Vagina (tissue), 2 donors: Measurements from ENCODE around the gene RAPGEF5. TPM values are rescaled to one million over a fixed set of nuclear protein-coding genes. Genes with fewer than 3 reads are reported as not detected.

Experiments
- DNase-seq, 2 donors: peaks; one replicate each; pipeline ENCODE4 v3.0.0-alpha.2; 2017; ENCODE audit errors: extremely low spot score in 2 of 2
- H3K27ac ChIP-seq: fragments of 200-600 bp; sonication (generic); one replicate; pipeline ENCODE4 v1.5.1; 2019
- H3K27me3 ChIP-seq: fragments of 200-600 bp; sonication (generic); one replicate; pipeline ENCODE4 v1.5.1; 2019
- H3K36me3 ChIP-seq, 2 donors: fragments of 200-600 bp; sonication (generic); one replicate each; pipeline ENCODE4 v1.5.1; 2017 to 2019
- H3K4me1 ChIP-seq: fragments of 200-600 bp; sonication (generic); one replicate; pipeline ENCODE4 v1.5.1; 2019
- H3K4me3 ChIP-seq, 2 donors: fragments of 200-600 bp; sonication (generic); 1 replicate in 1 of 2; 2 replicates in 1 of 2; pipeline ENCODE4 v1.5.1; 2016 to 2019
- H3K9me3 ChIP-seq: fragments of 200-600 bp; sonication (generic); one replicate; pipeline ENCODE4 v1.5.1; 2019
- CTCF ChIP-seq, 3 experiments: fragments of 450-650 bp in 2 of 3; fragments of 200-600 bp in 1 of 3; sonication (generic) in 1 of 3; IDR thresholded peaks; one replicate each; pipeline ENCODE4 v1.5.1; 2017 to 2019; ENCODE audit warnings: antibody characterized with exemption in 3 of 3, mild to moderate bottlenecking in 2 of 3, moderate library complexity in 2 of 3
- POLR2A ChIP-seq, 2 donors: fragments of 450-650 bp; IDR thresholded peaks; one replicate each; pipeline ENCODE4 v1.6.1; 2017; ENCODE audit warnings: antibody characterized with exemption in 2 of 2, mild to moderate bottlenecking in 2 of 2, moderate library complexity in 2 of 2
- POLR2AphosphoS5 ChIP-seq, 2 donors: sonication (generic); formaldehyde crosslinking; IDR thresholded peaks; one replicate each; pipeline ENCODE4 v1.9.0; 2017; ENCODE audit warnings: antibody characterized with exemption in 2 of 2, mild to moderate bottlenecking in 2 of 2, low read depth in 1 of 2; ENCODE audit not compliant: insufficient read depth in 1 of 2
- intact Hi-C: fragments of 100-400 bp; cut with DNase I; formaldehyde crosslinking; loops from one replicate; pipeline ENCODE4 v1.15.1; 2023
- total RNA-seq: library from RNA; depleted of rRNA; stranded (reverse); fragments of >200 nt; gene quantifications from one replicate; pipeline ENCODE4 v1.2.3, GENCODE V29; 2016

The RAPGEF5 gene
- total RNA-seq, 1 donor from 2014 or later = 68.0 TPM

- Histone ChIP-seq H3K27me3 (no peaks in the 10 kb centered on the region), H3K4me3 (no peak overlapping the region), H3K27ac (no peak overlapping the region), H3K4me1 (no peaks in the 10 kb centered on the region), H3K9me3 (no peaks in the 10 kb centered on the region), H3K36me3 (no peaks in the 10 kb centered on the region)
- intact Hi-C loops = no loop called here
- DNase-seq = no peak
- TF ChIP-seq POLR2A (IDR thresholded peaks at IDR 0.05) = no peak
- TF ChIP-seq POLR2AphosphoS5 (IDR thresholded peaks at IDR 0.05; ENCODE audit: insufficient read depth in 1 of 2, low read depth in 1 of 2) = no peak
- no peak for TF ChIP-seq CTCF (IDR thresholded peaks at IDR 0.05)
These were observed 44.1 kb upstream of the RAPGEF5 start for GRCh38 chr7:22400936-22401553.

- Histone ChIP-seq H3K4me3 (no peak overlapping the region), H3K27ac (no peak overlapping the region), H3K4me1 (no peaks in the 10 kb centered on the region), H3K27me3 (no peaks in the 10 kb centered on the region), H3K9me3 (no peaks in the 10 kb centered on the region), H3K36me3 (no peaks in the 10 kb centered on the region)
- no peak for DNase-seq
- TF ChIP-seq POLR2AphosphoS5 (IDR thresholded peaks at IDR 0.05; ENCODE audit: insufficient read depth in 1 of 2, low read depth in 1 of 2) (no peak), POLR2A (IDR thresholded peaks at IDR 0.05) (no peak)
- intact Hi-C loops = no loop called here
These were observed 43.3 kb upstream of the RAPGEF5 start for GRCh38 chr7:22400150-22400814.

GRCh38 chr7:22399546-22399945, 42.6 kb upstream of the RAPGEF5 start:
- Histone ChIP-seq H3K27me3 (no peaks in the 10 kb centered on the region), H3K9me3 (no peaks in the 10 kb centered on the region), H3K4me1 (no peaks in the 10 kb centered on the region), H3K4me3 (no peak overlapping the region), H3K36me3 (no peaks in the 10 kb centered on the region), H3K27ac (no peak overlapping the region)
- no peak for TF ChIP-seq CTCF (IDR thresholded peaks at IDR 0.05)
- TF ChIP-seq POLR2AphosphoS5 (IDR thresholded peaks at IDR 0.05; ENCODE audit: insufficient read depth in 1 of 2, low read depth in 1 of 2) = no peak
- TF ChIP-seq POLR2A (IDR thresholded peaks at IDR 0.05) = no peak
- intact Hi-C loops = no loop called here
- DNase-seq = no peak

GRCh38 chr7:22399091-22399490, 42.1 kb upstream of the RAPGEF5 start:
- TF ChIP-seq CTCF (IDR thresholded peaks at IDR 0.05) (no peak), POLR2A (IDR thresholded peaks at IDR 0.05) (no peak), POLR2AphosphoS5 (IDR thresholded peaks at IDR 0.05; ENCODE audit: insufficient read depth in 1 of 2, low read depth in 1 of 2) (no peak)
- no peak overlapping the region for H3K4me3 ChIP-seq
- no peaks in the 10 kb centered on the region for H3K36me3 ChIP-seq
- H3K27ac ChIP-seq = no peak overlapping the region
- H3K9me3 ChIP-seq = no peaks in the 10 kb centered on the region
- DNase-seq = no peak
- intact Hi-C loops = no loop called here
- H3K4me1 ChIP-seq = no peaks in the 10 kb centered on the region
- no peaks in the 10 kb centered on the region for H3K27me3 ChIP-seq

GRCh38 chr7:22397981-22398380, 41.0 kb upstream of the RAPGEF5 start:
- Histone ChIP-seq H3K27ac (no peak overlapping the region), H3K4me3 (no peak overlapping the region), H3K27me3 (no peaks in the 10 kb centered on the region), H3K9me3 (no peaks in the 10 kb centered on the region), H3K36me3 (no peaks in the 10 kb centered on the region), H3K4me1 (no peaks in the 10 kb centered on the region)
- DNase-seq = no peak
- intact Hi-C loops = no loop called here
- TF ChIP-seq POLR2AphosphoS5 (IDR thresholded peaks at IDR 0.05; ENCODE audit: insufficient read depth in 1 of 2, low read depth in 1 of 2) (no peak), POLR2A (IDR thresholded peaks at IDR 0.05) (no peak), CTCF (IDR thresholded peaks at IDR 0.05) (no peak)
